ENCODE results near the gene RAB11FIP4.

GRCh38 chr17:31527606-31528005 is 136.1 kb downstream of the RAB11FIP4 start:
- no peak for TF ChIP-seq CTCF (IDR thresholded peaks at IDR 0.05)
- TF ChIP-seq EZH2 (IDR thresholded peaks at IDR 0.05) = no peak
- no peak for TF ChIP-seq EZH2phosphoT487 (IDR thresholded peaks at IDR 0.05)

Measured in neural progenitor cell (in vitro differentiated cells).